ENCODE results near the gene DUS4L. TPM values are rescaled to one million over a fixed set of nuclear protein-coding genes. Genes with fewer than 3 reads are reported as not detected.

Gene DUS4L
- total RNA-seq, 2 donors from 2014 or later, result 14.9 to 16.3 TPM

DNA sequence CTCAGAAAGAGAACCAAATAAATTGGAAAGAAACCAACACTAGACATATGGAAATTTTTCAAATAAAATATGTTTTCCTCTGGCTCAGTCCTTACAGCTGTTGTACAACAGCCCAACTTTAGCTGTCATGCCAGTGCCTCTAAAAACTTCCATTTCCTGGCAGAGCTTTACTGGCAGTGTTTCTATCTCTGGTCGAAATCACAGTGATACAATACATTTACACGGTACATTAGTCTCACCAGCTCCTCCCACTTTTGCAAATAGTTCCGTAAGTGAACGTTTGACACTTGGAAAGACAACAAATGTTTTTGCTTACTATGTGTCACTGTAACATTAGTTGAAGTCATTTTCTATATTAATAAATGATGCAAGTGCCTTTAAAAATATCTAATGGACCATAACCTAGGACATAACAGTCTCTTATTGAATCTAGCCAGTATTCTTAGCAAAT is 46.1 kb downstream of the DUS4L start:
- Mint-ChIP-seq H3K9me3 (no peaks in the 10 kb centered on the region), H3K36me3 (ENCODE audit: insufficient read depth in 2 of 2) (peaks cover 0 to 2% of the 10 kb centered on the region in 2 donors), H3K27ac (no peak overlapping the region), H3K27me3 (ENCODE audit: low read depth) (no peaks in the 10 kb centered on the region), H3K4me3 (no peak overlapping the region), H3K4me1 (ENCODE audit: low read depth) (peaks cover 6% of the 10 kb centered on the region)
- DNase-seq (no peak), ATAC-seq (replicated peaks in 1 of 2) (no peak)

DNA sequence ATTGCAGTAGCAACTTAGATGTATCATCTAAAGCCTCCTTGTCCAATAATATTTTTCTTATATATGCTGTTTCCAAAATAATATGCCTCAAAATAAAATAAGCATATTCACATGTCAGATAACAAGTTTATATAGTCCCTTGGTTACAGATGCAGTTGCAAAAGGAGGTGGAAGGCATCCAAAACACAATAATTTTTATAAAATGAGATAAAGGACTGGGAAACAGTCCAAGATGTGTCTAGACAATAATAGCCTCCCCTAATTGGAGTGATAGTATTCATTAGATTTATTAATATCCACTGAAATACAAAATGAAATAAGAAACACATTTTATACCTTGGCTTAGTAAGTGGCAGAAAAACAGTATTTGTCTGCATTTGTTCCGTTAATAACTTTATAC is 46.6 kb downstream of the DUS4L start:
- no peak overlapping the region for H3K27ac Mint-ChIP-seq
- no peaks in the 10 kb centered on the region for H3K9me3 Mint-ChIP-seq
- peaks cover 2% of the 10 kb centered on the region for H3K4me1 Mint-ChIP-seq (ENCODE audit: low read depth)
- no peaks in the 10 kb centered on the region for H3K36me3 Mint-ChIP-seq (ENCODE audit: insufficient read depth in 2 of 2)
- ATAC-seq (replicated peaks in 1 of 2), result no peak
- DNase-seq, result no peak
- no peaks in the 10 kb centered on the region for H3K27me3 Mint-ChIP-seq (ENCODE audit: low read depth)
- no peak overlapping the region for H3K4me3 Mint-ChIP-seq

DNA sequence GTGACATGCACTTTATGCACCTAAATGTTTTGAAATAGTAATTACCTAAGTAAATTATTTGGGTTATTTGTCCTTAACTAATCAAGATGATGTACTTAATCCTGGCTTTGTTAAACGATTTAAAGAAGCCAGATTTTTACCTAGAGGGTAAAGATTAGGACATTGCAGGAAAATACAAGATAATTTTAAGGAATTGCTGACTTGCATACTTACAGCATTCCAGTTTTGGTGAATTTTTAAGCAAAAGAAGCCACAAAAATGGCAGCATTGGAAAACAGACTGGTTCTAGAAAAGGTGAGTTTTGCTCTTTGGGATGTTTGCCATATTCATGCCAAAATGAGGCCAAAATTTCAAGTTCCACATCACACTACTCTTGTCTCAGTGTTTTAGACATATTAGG is 49.7 kb downstream of the DUS4L start:
- Mint-ChIP-seq H3K36me3 (ENCODE audit: insufficient read depth in 2 of 2) (peaks cover 2 to 3% of the 10 kb centered on the region in 2 donors), H3K4me1 (ENCODE audit: low read depth) (no peaks in the 10 kb centered on the region), H3K27me3 (ENCODE audit: low read depth) (no peaks in the 10 kb centered on the region), H3K27ac (no peak overlapping the region), H3K4me3 (no peak overlapping the region), H3K9me3 (no peaks in the 10 kb centered on the region)
- ATAC-seq (replicated peaks in 1 of 2) (no peak), DNase-seq (no peak)

DNA sequence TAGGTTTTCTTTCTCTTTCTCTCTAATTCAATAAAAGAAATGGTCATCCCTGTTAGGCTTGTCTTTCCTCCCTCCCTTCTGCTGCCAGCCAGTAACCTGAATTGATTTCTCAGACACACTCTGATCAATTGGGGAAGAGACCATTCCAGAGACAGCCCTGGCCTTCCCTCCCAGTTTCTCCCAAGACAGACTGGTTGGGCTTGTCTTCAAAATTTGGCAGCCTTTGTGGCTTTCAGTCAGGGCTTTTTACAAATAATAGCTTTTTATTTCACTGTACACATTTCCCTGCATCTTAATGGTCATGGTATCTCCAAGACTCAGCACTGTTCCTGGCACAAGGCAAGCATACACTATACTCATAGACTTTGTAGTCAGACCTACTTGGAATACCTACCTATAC is 50.2 kb downstream of the DUS4L start:
- Mint-ChIP-seq H3K9me3 (no peaks in the 10 kb centered on the region), H3K36me3 (ENCODE audit: insufficient read depth in 2 of 2) (peaks cover 2 to 3% of the 10 kb centered on the region in 2 donors), H3K4me1 (ENCODE audit: low read depth) (no peaks in the 10 kb centered on the region), H3K27me3 (ENCODE audit: low read depth) (no peaks in the 10 kb centered on the region), H3K4me3 (no peak overlapping the region), H3K27ac (no peak overlapping the region)
- no peak for ATAC-seq (replicated peaks in 1 of 2)
- no peak for DNase-seq

DNA sequence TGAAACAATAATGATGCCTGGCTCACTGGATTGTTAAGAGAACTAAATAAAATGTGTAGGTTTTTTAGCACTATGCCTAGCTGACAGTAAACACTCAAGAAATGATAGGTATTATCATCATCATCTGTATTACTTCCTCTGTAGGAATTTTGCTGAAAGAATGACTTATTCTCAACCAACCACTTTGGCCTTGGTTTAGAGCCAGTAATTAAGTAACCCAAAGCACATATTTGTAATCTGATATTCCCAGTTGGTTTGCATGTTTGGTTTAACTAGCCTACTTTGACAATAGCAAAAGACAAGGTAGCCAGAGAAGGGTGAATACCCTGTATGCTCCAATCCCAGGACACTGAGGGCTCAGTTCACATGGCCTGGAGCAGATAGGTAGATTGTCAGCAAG is 50.7 kb downstream of the DUS4L start:
- peaks cover 2 to 3% of the 10 kb centered on the region in 2 donors for H3K36me3 Mint-ChIP-seq (ENCODE audit: insufficient read depth in 2 of 2)
- H3K4me3 Mint-ChIP-seq, result no peak overlapping the region
- H3K4me1 Mint-ChIP-seq (ENCODE audit: low read depth), result no peaks in the 10 kb centered on the region
- DNase-seq (no peak), ATAC-seq (replicated peaks in 1 of 2) (no peak)
- no peak overlapping the region for H3K27ac Mint-ChIP-seq
- no peaks in the 10 kb centered on the region for H3K9me3 Mint-ChIP-seq
- H3K27me3 Mint-ChIP-seq (ENCODE audit: low read depth), result no peaks in the 10 kb centered on the region

DNA sequence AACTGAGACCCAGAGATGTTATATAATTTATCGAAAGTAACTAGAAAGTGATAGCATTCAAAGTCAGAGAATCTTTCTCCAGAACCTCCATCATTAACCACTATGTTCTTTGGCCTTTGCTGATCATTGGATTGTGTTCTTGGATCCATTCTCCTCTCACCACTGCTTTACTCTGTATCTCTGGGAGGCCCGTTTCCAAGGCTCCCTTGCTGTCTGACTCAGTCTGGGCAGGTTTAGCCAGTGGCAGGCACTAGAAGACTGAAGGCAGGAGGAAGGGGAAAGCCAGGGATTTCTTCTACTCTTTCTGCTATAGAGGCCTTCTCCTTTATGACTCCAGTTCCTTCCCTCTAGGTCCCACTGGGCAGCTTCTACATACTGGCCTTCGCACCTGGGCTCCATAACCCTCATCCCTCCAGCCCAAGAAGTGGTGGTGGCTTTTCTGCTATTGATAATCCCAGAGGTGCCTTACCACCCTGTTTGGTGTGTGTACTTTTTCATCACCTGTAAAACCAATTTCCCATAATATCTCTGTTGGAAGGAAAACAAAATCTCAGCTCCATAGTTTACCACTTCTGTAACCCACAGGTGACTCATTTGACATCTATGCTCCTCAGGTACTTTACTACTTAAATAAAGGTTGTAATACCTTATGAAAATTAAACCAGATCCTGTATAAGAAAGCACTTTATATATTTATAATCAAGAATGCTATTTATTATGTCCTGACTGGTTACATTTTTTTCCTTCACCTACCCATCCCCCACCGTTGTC is 52.3 kb downstream of the DUS4L start:
- Mint-ChIP-seq H3K27me3 (ENCODE audit: low read depth) (no peaks in the 10 kb centered on the region), H3K9me3 (no peaks in the 10 kb centered on the region), H3K36me3 (ENCODE audit: insufficient read depth in 2 of 2) (peaks cover 3 to 4% of the 10 kb centered on the region in 2 donors), H3K27ac (peak overlapping the region; percentile 70), H3K4me3 (no peak overlapping the region), H3K4me1 (ENCODE audit: low read depth) (no peaks in the 10 kb centered on the region)
- no peak for DNase-seq
- ATAC-seq (replicated peaks in 1 of 2), result no peak

DNA sequence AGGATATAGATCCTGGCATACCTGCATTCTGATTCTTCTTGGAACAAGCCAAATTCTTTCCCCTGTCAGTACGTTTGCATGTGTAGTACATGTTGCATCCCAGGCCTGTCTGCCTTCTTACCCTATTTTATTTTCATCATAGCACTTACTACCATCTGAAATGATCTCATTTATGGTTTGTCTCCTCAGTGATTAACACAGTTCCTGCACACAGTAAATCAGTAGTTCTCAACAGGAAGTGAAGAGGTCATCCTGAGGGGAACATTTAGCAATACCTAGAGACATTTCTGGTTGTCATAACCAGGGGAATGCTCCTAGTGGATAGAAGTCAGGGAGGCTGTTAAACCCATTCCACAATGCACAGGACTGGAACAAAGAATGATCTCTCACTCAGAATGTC is 58.7 kb downstream of the DUS4L start:
- no peaks in the 10 kb centered on the region for H3K27me3 Mint-ChIP-seq (ENCODE audit: low read depth)
- peaks cover 0 to 6% of the 10 kb centered on the region in 2 donors for H3K36me3 Mint-ChIP-seq (ENCODE audit: insufficient read depth in 2 of 2)
- DNase-seq, result no peak
- no peak overlapping the region for H3K27ac Mint-ChIP-seq
- peak; percentile 62 to 95 for ATAC-seq (replicated peaks in 1 of 2)
- H3K4me1 Mint-ChIP-seq (ENCODE audit: low read depth), result no peaks in the 10 kb centered on the region
- H3K9me3 Mint-ChIP-seq, result peaks cover 0 to 2% of the 10 kb centered on the region in 2 donors
- H3K4me3 Mint-ChIP-seq, result no peak overlapping the region

DNA sequence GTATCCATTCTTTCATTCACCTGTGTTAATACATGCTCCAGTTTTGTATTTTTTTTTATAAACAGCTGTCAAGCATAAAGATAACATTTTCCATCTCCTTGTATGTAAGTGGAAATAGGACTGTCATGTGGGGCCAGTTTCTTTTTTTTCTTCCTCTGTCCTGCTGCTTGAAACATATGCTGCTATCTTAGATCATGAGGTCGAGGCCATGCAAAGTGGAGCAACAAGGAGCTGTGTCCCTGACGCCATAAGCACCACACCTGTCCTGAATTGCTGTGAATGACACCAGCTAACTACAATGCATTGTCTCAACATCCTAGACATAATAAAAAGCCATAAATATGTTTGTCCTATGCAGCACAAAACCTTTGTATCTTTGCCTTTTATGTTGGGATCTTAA is 59.1 kb downstream of the DUS4L start:
- Mint-ChIP-seq H3K4me1 (ENCODE audit: low read depth) (peaks cover 2% of the 10 kb centered on the region), H3K27ac (no peak overlapping the region), H3K36me3 (ENCODE audit: insufficient read depth in 2 of 2) (peaks cover 0 to 7% of the 10 kb centered on the region in 2 donors), H3K4me3 (no peak overlapping the region), H3K27me3 (ENCODE audit: low read depth) (no peaks in the 10 kb centered on the region), H3K9me3 (peaks cover 0 to 2% of the 10 kb centered on the region in 2 donors)
- DNase-seq, result no peak
- no peak for ATAC-seq (replicated peaks in 1 of 2)

DNA sequence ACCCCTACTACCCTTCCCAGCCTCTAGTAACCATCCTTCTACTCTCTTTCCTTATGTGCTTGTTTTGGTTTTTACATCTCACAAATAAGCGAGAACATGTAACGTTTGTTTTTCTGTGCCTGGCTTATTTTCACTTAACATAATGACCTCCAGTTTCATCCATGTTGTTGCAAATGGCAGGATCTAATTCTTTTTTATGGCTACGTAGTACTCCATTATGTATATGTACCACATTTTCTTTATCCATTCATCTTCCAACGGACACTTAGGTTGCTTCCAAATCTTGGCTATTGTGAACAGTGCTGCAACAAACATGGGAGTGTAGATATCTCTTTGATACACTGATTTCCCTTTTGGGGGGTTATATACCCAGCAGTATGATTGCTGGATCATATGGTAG is 63.2 kb downstream of the DUS4L start:
- H3K9me3 Mint-ChIP-seq, result peaks cover 0 to 2% of the 10 kb centered on the region in 2 donors
- ATAC-seq (replicated peaks in 1 of 2) (no peak), DNase-seq (no peak)
- peaks cover 0 to 6% of the 10 kb centered on the region in 2 donors for H3K36me3 Mint-ChIP-seq (ENCODE audit: insufficient read depth in 2 of 2)
- peaks cover 6% of the 10 kb centered on the region for H3K4me1 Mint-ChIP-seq (ENCODE audit: low read depth)
- no peaks in the 10 kb centered on the region for H3K27me3 Mint-ChIP-seq (ENCODE audit: low read depth)
- no peak overlapping the region for H3K27ac Mint-ChIP-seq
- no peak overlapping the region for H3K4me3 Mint-ChIP-seq

Other genes with a start within 250 kb of the DUS4L start
- not detected for gene GPR22, start 93.9 kb upstream of the DUS4L start, total RNA-seq
- 10 to 100 TPM; 30.4 to 55.5 TPM for gene COG5, start 51 bp upstream of the DUS4L start, total RNA-seq
- 10 to 100 TPM; 37.8 to 44.3 TPM for gene BCAP29, start 16.3 kb downstream of the DUS4L start, total RNA-seq
- gene SLC26A4, start 96.9 kb downstream of the DUS4L start, total RNA-seq, result 10 to 100 TPM in 1 of 2 donors, 1 to 10 TPM in 1; 7.9 to 18.3 TPM
- 10 to 100 TPM; 39.8 to 44.6 TPM for gene CBLL1, start 180.2 kb downstream of the DUS4L start, total RNA-seq
- not detected for gene SLC26A3, start 239.3 kb downstream of the DUS4L start, total RNA-seq